GM20431 (cell line): Measurements from ENCODE around the gene SPTLC3.
"Not testable (repeated sequence)": the region's sequence is repeated elsewhere in the genome, so short reads cannot be mapped to it uniquely, and the experiment has no call there.

Experiments
- in situ Hi-C: fragments of 300-500 bp; cut with MseI, MboI; formaldehyde crosslinking; loops from one replicate; pipeline ENCODE4 v1.15.0; 2020; ENCODE audit warnings: low sequenced_read_pairs; ENCODE audit not compliant: unreplicated experiment

The SPTLC3 gene

GRCh38 chr20:13008761-13009681 is at the start of gene SPTLC3:
TSS of gene SPTLC3 (plus strand) at chr20:13008972. CDS start at chr20:13009268, 296 bp downstream.
- in situ Hi-C loops: no loop called here

GRCh38 chr20:12961725-12962124 is 47.0 kb upstream of the SPTLC3 start:
- in situ Hi-C loops: loop anchor here (25.0 kb wide), 1 partner anchor 151 kb away; no protein-coding TSS in a partner anchor

GRCh38 chr20:12962895-12963294 is 45.9 kb upstream of the SPTLC3 start:
- in situ Hi-C loops: loop anchor here (25.0 kb wide), 1 partner anchor 149 kb away; no protein-coding TSS in a partner anchor

GRCh38 chr20:12963416-12963815 is 45.4 kb upstream of the SPTLC3 start:
- in situ Hi-C loops: loop anchor here (25.0 kb wide), 1 partner anchor 149 kb away; no protein-coding TSS in a partner anchor

- in situ Hi-C loops: loop anchor here (25.0 kb wide), 1 partner anchor 147 kb away; no protein-coding TSS in a partner anchor
Observed at GRCh38 chr20:12965212-12965869, 43.4 kb upstream of the SPTLC3 start.

- in situ Hi-C loops: loop anchor here (25.0 kb wide), 1 partner anchor 146 kb away; no protein-coding TSS in a partner anchor
Observed at GRCh38 chr20:12965870-12966251, 42.9 kb upstream of the SPTLC3 start.

GRCh38 chr20:12966468-12967085 is 42.2 kb upstream of the SPTLC3 start:
- in situ Hi-C loops: loop anchor here (25.0 kb wide), 1 partner anchor 146 kb away; no protein-coding TSS in a partner anchor

- in situ Hi-C loops: loop anchor here (25.0 kb wide), 1 partner anchor 144 kb away; no protein-coding TSS in a partner anchor
Observed at GRCh38 chr20:12967932-12968331, 40.8 kb upstream of the SPTLC3 start.

GRCh38 chr20:12968472-12968871 is 40.3 kb upstream of the SPTLC3 start:
- in situ Hi-C loops: loop anchor here (25.0 kb wide), 1 partner anchor 144 kb away; no protein-coding TSS in a partner anchor

GRCh38 chr20:12969071-12969669 is 39.6 kb upstream of the SPTLC3 start:
- in situ Hi-C loops: loop anchor here (25.0 kb wide), 1 partner anchor 143 kb away; no protein-coding TSS in a partner anchor

GRCh38 chr20:12970372-12970821 is 38.4 kb upstream of the SPTLC3 start:
- in situ Hi-C loops: loop anchor here (25.0 kb wide), 1 partner anchor 142 kb away; no protein-coding TSS in a partner anchor

- in situ Hi-C loops: no loop called here
Observed at GRCh38 chr20:12975833-12976608, 32.8 kb upstream of the SPTLC3 start.

GRCh38 chr20:12976720-12977309 is 32.0 kb upstream of the SPTLC3 start:
- in situ Hi-C loops: no loop called here

GRCh38 chr20:12977328-12978125 is 31.2 kb upstream of the SPTLC3 start:
- in situ Hi-C loops: no loop called here

- in situ Hi-C loops: no loop called here
Observed at GRCh38 chr20:12978126-12978394, 30.7 kb upstream of the SPTLC3 start.

- in situ Hi-C loops: no loop called here
Observed at GRCh38 chr20:12978613-12979495, 29.9 kb upstream of the SPTLC3 start.

GRCh38 chr20:12979713-12980112 is 29.1 kb upstream of the SPTLC3 start:
- in situ Hi-C loops: not testable (repeated sequence)
